Muscle layer of colon (tissue), 2 donors: ENCODE results near the gene PFKP.
"Not testable (repeated sequence)": the region's sequence is repeated elsewhere in the genome, so short reads cannot be mapped to it uniquely, and the experiment has no call there.

Experiments
- H3K27ac ChIP-seq: one replicate; pipeline ENCODE4 v1.7.0; 2013; ENCODE audit warnings: low read depth, mild to moderate bottlenecking, low read length, moderate library complexity
- H3K27me3 ChIP-seq, 2 donors: one replicate each; pipeline ENCODE4 v1.7.0; 2013; ENCODE audit warnings: low read length in 2 of 2, mild to moderate bottlenecking in 2 of 2; ENCODE audit not compliant: insufficient read depth in 2 of 2, control insufficient read depth in 1 of 2
- H3K36me3 ChIP-seq: one replicate; pipeline ENCODE4 v1.7.0; 2013; ENCODE audit warnings: mild to moderate bottlenecking, low read length; ENCODE audit not compliant: insufficient read depth
- H3K4me1 ChIP-seq: one replicate; pipeline ENCODE4 v1.7.0; 2013; ENCODE audit warnings: mild to moderate bottlenecking, low read length; ENCODE audit not compliant: insufficient read depth
- H3K4me3 ChIP-seq, 2 donors: one replicate each; pipeline ENCODE4 v1.7.0; 2013; ENCODE audit warnings: low read length in 2 of 2, low read depth in 1 of 2, mild to moderate bottlenecking in 1 of 2, moderate library complexity in 1 of 2
- H3K9ac ChIP-seq: one replicate; pipeline ENCODE4 v1.7.0; 2013; ENCODE audit warnings: low read length
- H3K9me3 ChIP-seq: one replicate; pipeline ENCODE4 v1.7.0; 2013; ENCODE audit warnings: mild to moderate bottlenecking, low read length
- donor health status: abdominal sarcoma.
- donor health status: Adenocarcinoma of cecum.

Gene PFKP

GRCh38 chr10:3048119-3049019, 19.0 kb upstream of the PFKP start:
- no peaks in the 10 kb centered on the region for H3K9me3 ChIP-seq
- no peak overlapping the region for H3K4me3 ChIP-seq
- H3K4me1 ChIP-seq: peaks cover 28% of the 10 kb centered on the region
- H3K27ac ChIP-seq: peak overlapping the region; percentile 44
- no peaks in the 10 kb centered on the region for H3K27me3 ChIP-seq
- no peaks in the 10 kb centered on the region for H3K36me3 ChIP-seq
- no peak overlapping the region for H3K9ac ChIP-seq

DNA sequence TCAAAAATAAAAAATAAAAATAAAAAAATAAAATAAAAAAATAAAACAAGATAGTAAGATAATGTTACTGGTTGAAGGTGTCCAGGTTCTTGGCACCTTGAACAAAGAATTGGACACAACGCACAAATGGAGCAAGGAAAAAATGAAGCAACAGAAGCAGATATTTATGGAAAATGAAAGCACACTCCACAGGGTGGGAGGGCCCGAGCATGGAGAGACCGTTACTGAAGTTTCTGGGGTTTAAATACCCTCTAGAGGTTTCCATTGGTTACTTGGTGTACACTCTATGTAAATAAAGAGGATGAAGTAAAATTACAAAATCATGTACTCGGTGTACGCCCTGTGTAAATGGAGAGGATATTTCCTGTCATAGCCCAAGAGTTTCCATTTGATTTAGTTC, 15.7 kb upstream of the PFKP start:
- no peaks in the 10 kb centered on the region for H3K9me3 ChIP-seq
- no peaks in the 10 kb centered on the region for H3K27me3 ChIP-seq
- peaks cover 17% of the 10 kb centered on the region for H3K4me1 ChIP-seq
- no peak overlapping the region for H3K27ac ChIP-seq
- H3K4me3 ChIP-seq: no peak overlapping the region
- H3K36me3 ChIP-seq: no peaks in the 10 kb centered on the region
- no peak overlapping the region for H3K9ac ChIP-seq

DNA sequence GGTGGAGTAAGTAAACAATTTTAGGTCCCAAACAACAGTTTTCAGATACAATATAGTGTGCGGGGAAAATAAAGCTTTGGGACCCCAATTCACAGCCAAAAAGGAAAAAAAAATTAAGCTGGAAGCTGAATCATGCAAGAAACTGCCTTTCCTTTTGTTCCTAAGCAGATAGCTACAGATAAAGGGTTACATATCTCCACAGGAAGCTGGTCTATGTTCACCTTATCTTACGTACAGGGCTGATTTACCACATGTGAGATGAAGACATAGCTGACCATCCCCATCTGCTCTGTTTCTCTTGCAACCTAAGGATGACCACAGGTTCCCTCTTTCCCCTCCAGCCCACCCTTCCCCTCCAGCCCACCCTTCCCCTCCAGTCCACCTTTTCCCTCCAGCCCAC, 14.2 kb upstream of the PFKP start:
- H3K27me3 ChIP-seq: no peaks in the 10 kb centered on the region

GRCh38 chr10:3054183-3054850, 13.0 kb upstream of the PFKP start:
- Histone ChIP-seq H3K36me3 (no peaks in the 10 kb centered on the region), H3K27me3 (no peaks in the 10 kb centered on the region), H3K4me1 (peaks cover 4% of the 10 kb centered on the region), H3K27ac (peak overlapping the region; percentile 6), H3K4me3 (no peak overlapping the region), H3K9me3 (no peaks in the 10 kb centered on the region), H3K9ac (no peak overlapping the region)

More for the DNA sequence above, 14.2 kb upstream of the PFKP start:
- Histone ChIP-seq H3K9ac (no peak overlapping the region), H3K4me1 (peaks cover 4% of the 10 kb centered on the region), H3K27ac (no peak overlapping the region), H3K36me3 (no peaks in the 10 kb centered on the region), H3K4me3 (no peak overlapping the region), H3K9me3 (no peaks in the 10 kb centered on the region)

DNA sequence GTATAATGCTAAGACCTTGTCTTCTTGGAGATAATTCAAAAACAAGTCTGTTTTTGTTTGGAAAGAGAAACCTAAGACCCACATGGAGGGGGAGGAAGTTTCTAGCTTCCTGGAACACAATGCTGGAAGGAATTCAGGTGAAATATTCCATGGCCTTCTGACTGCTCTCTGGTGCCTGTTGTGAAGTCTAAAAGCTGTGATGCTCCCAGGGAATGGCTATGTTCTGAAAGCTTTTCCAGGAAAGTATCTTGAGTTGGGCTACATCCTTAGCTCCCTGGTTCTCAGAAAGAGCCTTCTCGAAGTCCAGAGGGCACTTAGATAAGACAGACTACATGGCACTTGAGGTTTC, 12.5 kb upstream of the PFKP start:
- Histone ChIP-seq H3K27ac (no peak overlapping the region), H3K4me1 (peaks cover 4% of the 10 kb centered on the region), H3K9ac (no peak overlapping the region), H3K27me3 (no peaks in the 10 kb centered on the region), H3K36me3 (no peaks in the 10 kb centered on the region), H3K9me3 (no peaks in the 10 kb centered on the region), H3K4me3 (no peak overlapping the region)

DNA sequence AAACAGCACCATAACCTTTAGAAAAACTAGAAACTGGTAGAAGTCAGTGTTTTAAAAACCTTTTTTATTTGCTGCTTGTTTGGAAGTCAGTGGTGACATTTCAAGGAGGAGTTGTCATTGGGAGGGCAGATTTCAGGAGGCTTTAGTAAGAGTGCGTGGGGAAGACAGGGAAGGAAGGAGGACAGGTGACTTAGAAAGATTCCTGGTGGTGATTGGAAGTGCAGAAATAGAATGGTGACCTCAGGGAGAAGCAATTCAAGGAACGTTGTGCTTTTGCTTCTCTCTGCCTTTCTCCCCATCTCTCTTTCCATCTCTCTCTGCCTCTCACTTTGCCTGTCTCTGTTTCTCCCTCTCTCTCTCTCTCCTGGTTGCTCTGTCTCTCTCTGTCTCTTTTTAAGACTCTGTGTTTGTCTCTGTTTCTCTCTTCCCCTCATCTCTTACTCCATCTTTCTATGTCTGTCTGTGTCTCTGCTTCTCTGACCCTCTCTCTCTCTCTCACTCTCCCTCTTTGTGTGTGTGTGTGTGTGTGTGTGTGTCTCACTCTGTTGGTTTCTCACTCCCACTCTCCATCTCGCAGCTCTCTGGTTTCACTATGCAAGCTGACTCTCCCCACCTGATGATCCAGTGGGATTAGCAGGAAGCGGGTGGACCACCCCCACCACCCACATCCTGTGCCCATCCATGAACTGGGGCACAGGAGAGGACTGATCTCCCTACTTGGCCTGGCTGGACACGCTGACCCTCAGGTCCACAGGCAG, 10.9 kb upstream of the PFKP start:
- Histone ChIP-seq H3K4me1 (peaks cover 4% of the 10 kb centered on the region), H3K36me3 (no peaks in the 10 kb centered on the region), H3K4me3 (no peak overlapping the region), H3K9me3 (no peaks in the 10 kb centered on the region), H3K9ac (no peak overlapping the region), H3K27me3 (no peaks in the 10 kb centered on the region), H3K27ac (no peak overlapping the region)

DNA sequence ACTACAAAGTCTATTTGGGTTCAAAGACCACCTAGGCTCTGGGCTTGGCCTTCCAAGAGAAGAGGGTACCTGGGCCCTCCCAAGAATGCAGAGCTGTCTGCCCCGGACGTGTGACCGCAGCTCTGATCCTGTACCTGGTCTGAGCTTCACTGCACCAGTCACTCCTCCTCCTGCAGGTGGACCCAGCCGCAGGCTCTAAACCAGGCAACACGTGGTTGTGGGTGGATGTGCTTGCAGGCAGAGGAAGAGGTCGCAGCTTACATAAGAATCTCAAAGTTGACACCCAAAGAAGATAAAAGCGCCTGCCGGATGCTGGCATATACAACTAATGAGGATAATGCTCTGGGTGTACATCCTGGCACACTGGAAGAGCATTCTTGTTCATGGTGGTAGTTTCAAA, 9.4 kb upstream of the PFKP start:
- Histone ChIP-seq H3K4me3 (no peak overlapping the region), H3K9me3 (no peaks in the 10 kb centered on the region), H3K36me3 (no peaks in the 10 kb centered on the region), H3K27me3 (no peaks in the 10 kb centered on the region), H3K9ac (no peak overlapping the region), H3K4me1 (peaks cover 4% of the 10 kb centered on the region), H3K27ac (no peak overlapping the region)

GRCh38 chr10:3059974-3060373, 7.4 kb upstream of the PFKP start:
- no peak overlapping the region for H3K9ac ChIP-seq
- H3K4me1 ChIP-seq: peaks cover 1% of the 10 kb centered on the region
- no peaks in the 10 kb centered on the region for H3K9me3 ChIP-seq
- no peaks in the 10 kb centered on the region for H3K36me3 ChIP-seq
- H3K27ac ChIP-seq: no peak overlapping the region
- H3K4me3 ChIP-seq: no peak overlapping the region
- no peaks in the 10 kb centered on the region for H3K27me3 ChIP-seq

GRCh38 chr10:3060481-3060889, 6.9 kb upstream of the PFKP start:
- no peaks in the 10 kb centered on the region for H3K9me3 ChIP-seq
- no peak overlapping the region for H3K4me3 ChIP-seq
- no peak overlapping the region for H3K27ac ChIP-seq
- no peaks in the 10 kb centered on the region for H3K27me3 ChIP-seq
- H3K9ac ChIP-seq: no peak overlapping the region
- no peaks in the 10 kb centered on the region for H3K36me3 ChIP-seq
- no peaks in the 10 kb centered on the region for H3K4me1 ChIP-seq

GRCh38 chr10:3061323-3061898, 5.9 kb upstream of the PFKP start:
- H3K4me1 ChIP-seq, H3K9me3 ChIP-seq, H3K4me3 ChIP-seq, H3K9ac ChIP-seq, H3K36me3 ChIP-seq, H3K27me3 ChIP-seq, H3K27ac ChIP-seq: not testable (repeated sequence)

DNA sequence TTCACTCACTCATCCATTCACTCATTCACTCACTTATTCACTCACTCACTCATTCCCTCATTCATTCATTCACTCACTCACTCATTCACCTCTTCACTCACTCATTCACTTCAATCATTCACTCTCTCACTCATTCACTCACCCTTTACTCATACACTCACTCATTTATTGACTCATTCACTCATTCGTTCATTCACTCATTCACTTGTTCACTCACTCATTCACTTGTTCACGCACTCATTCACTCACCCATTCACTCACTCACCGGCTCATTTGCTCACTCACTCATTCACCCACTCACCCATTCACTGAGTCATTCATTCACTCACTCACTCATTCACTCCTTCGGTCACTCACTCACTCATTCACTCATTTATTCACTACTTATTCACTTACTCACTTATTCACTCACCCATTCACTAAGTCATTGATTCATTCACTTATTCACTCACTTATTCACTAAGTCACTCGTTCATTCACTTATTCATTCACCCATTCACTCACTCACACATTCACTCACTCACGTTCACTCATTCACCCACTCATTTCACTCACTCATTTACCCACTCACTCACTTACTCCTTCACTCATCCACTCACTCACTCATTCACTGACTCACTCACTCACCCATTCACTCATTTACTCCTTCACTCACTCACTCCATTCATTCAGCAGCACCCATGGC, 4.7 kb upstream of the PFKP start:
- H3K4me3 ChIP-seq: no peak overlapping the region
- no peaks in the 10 kb centered on the region for H3K4me1 ChIP-seq
- H3K27me3 ChIP-seq: peaks cover 0 to 12% of the 10 kb centered on the region in 2 donors
- H3K9me3 ChIP-seq: no peaks in the 10 kb centered on the region
- H3K27ac ChIP-seq: no peak overlapping the region
- H3K9ac ChIP-seq: no peak overlapping the region
- no peaks in the 10 kb centered on the region for H3K36me3 ChIP-seq
